GM19099 (cell line): ENCODE measurements around the gene MIOX.

Experiments used
- POLR2A ChIP-seq: IDR thresholded peaks from 3 replicates; pipeline ENCODE4 v1.6.1; 2011; ENCODE audit warnings: low read depth; ENCODE audit not compliant: insufficient read length; ENCODE audit errors: extremely low read depth

Gene MIOX

GRCh38 chr22:50476868-50477267, 9.8 kb upstream of the MIOX start:
- TF ChIP-seq POLR2A: no peak

GRCh38 chr22:50477923-50478322, 8.7 kb upstream of the MIOX start:
- no peak for TF ChIP-seq POLR2A

- TF ChIP-seq POLR2A: no peak
Measured at GRCh38 chr22:50479721-50480120, 6.9 kb upstream of the MIOX start.

- TF ChIP-seq POLR2A: no peak
Measured at GRCh38 chr22:50481045-50481439, 5.6 kb upstream of the MIOX start.

- TF ChIP-seq POLR2A: no peak
Measured at GRCh38 chr22:50481440-50482106, 5.1 kb upstream of the MIOX start, which contains the start of gene ADM2. Gene ADM2, plus strand, starts transcription at chr22:50481543. Its CDS starts 305 bp downstream, at chr22:50481848.

GRCh38 chr22:50482107-50483074, 4.3 kb upstream of the MIOX start:
- no peak for TF ChIP-seq POLR2A

GRCh38 chr22:50483106-50483505, 3.6 kb upstream of the MIOX start:
- no peak for TF ChIP-seq POLR2A

GRCh38 chr22:50483556-50483955, 3.1 kb upstream of the MIOX start:
- no peak for TF ChIP-seq POLR2A

- no peak for TF ChIP-seq POLR2A
Measured at GRCh38 chr22:50483977-50484853, 2.4 kb upstream of the MIOX start.

GRCh38 chr22:50485221-50486131, 1.2 kb upstream of the MIOX start:
- TF ChIP-seq POLR2A: no peak

GRCh38 chr22:50487290-50488005, 789 bp downstream of the MIOX start:
- TF ChIP-seq POLR2A: no peak

GRCh38 chr22:50488006-50488677, 1.5 kb downstream of the MIOX start:
- TF ChIP-seq POLR2A: no peak

GRCh38 chr22:50488886-50489285, 2.2 kb downstream of the MIOX start:
- no peak for TF ChIP-seq POLR2A
